Large intestine (tissue), 3 donors: ENCODE data around the gene ITGA2. TPM values are rescaled to one million over a fixed set of nuclear protein-coding genes. Genes with fewer than 3 reads are reported as not detected.

Experiments
- DNase-seq, 2 donors: peaks; one replicate each; pipeline versions ENCODE4 v3.0.0 to v3.0.0-alpha.2; 2013
- H3K27ac ChIP-seq: one replicate; pipeline ENCODE4 v1.5.1; 2013; ENCODE audit warnings: low read length
- H3K27me3 ChIP-seq: 2 replicates; pipeline ENCODE4 v1.6.1; 2013; ENCODE audit warnings: low read length; ENCODE audit not compliant: control insufficient read depth, insufficient read depth
- H3K36me3 ChIP-seq: 2 replicates; pipeline ENCODE4 v1.6.1; 2013; ENCODE audit warnings: low read length; ENCODE audit not compliant: control insufficient read depth, insufficient read depth
- H3K4me1 ChIP-seq: one replicate; pipeline ENCODE4 v1.6.1; 2013; ENCODE audit warnings: low read length; ENCODE audit not compliant: control insufficient read depth, insufficient read depth
- H3K4me3 ChIP-seq: one replicate; pipeline ENCODE4 v1.5.1; 2013; ENCODE audit warnings: low read length
- H3K9me3 ChIP-seq: one replicate; pipeline ENCODE4 v1.6.1; 2013; ENCODE audit warnings: mild to moderate bottlenecking, low read depth, low read length, moderate library complexity; ENCODE audit not compliant: control insufficient read depth
- WGBS: methylation state at CpG from one replicate; pipeline ENCODE4 v1.1.5; 2013; ENCODE audit warnings: low lambda C conversion rate; ENCODE audit not compliant: insufficient coverage; 5-methylcytosine and 5-hydroxymethylcytosine counted together
- polyA plus RNA-seq: library from polyadenylated mRNA; unstranded; fragments of 120-200 nt; gene quantifications from one replicate; pipeline ENCODE4 v1.2.1, GENCODE V29; 2013

The ITGA2 gene
- polyA plus RNA-seq, 1 donor: 13.7 TPM

- no peak overlapping the region for H3K4me3 ChIP-seq
- H3K27me3 ChIP-seq: no peaks in the 10 kb centered on the region
- no peak overlapping the region for H3K27ac ChIP-seq
- no peaks in the 10 kb centered on the region for H3K9me3 ChIP-seq
- no peaks in the 10 kb centered on the region for H3K4me1 ChIP-seq
- 100% methylated on average over 1 of the region's 2 CpGs for WGBS
- DNase-seq: no peak
- H3K36me3 ChIP-seq: peaks cover 33% of the 10 kb centered on the region
Measured at GRCh38 chr5:53071298-53071697, 82.1 kb downstream of the ITGA2 start.

- H3K36me3 ChIP-seq: peaks cover 33% of the 10 kb centered on the region
- H3K4me3 ChIP-seq: no peak overlapping the region
- 100% methylated on average over 1 of the region's 2 CpGs for WGBS
- no peaks in the 10 kb centered on the region for H3K9me3 ChIP-seq
- DNase-seq: no peak
- no peaks in the 10 kb centered on the region for H3K4me1 ChIP-seq
- no peak overlapping the region for H3K27ac ChIP-seq
- H3K27me3 ChIP-seq: no peaks in the 10 kb centered on the region
Measured at GRCh38 chr5:53071738-53072137, 82.6 kb downstream of the ITGA2 start.

GRCh38 chr5:53073348-53073747, 84.2 kb downstream of the ITGA2 start:
- Histone ChIP-seq H3K36me3 (peaks cover 34% of the 10 kb centered on the region), H3K4me3 (no peak overlapping the region), H3K27ac (no peak overlapping the region), H3K27me3 (no peaks in the 10 kb centered on the region), H3K9me3 (no peaks in the 10 kb centered on the region), H3K4me1 (no peaks in the 10 kb centered on the region)
- DNase-seq: no peak
- no CpG with 5 or more reads among the region's 2 CpGs for WGBS

- Histone ChIP-seq H3K4me3 (no peak overlapping the region), H3K4me1 (no peaks in the 10 kb centered on the region), H3K36me3 (peaks cover 39% of the 10 kb centered on the region), H3K27me3 (no peaks in the 10 kb centered on the region), H3K9me3 (no peaks in the 10 kb centered on the region), H3K27ac (no peak overlapping the region)
- no peak for DNase-seq
- 83% methylated on average over 2 of the region's 2 CpGs for WGBS
Measured at GRCh38 chr5:53076014-53076583, 86.9 kb downstream of the ITGA2 start.

GRCh38 chr5:53080271-53080670, 91.1 kb downstream of the ITGA2 start:
- Histone ChIP-seq H3K27ac (no peak overlapping the region), H3K4me1 (no peaks in the 10 kb centered on the region), H3K27me3 (no peaks in the 10 kb centered on the region), H3K36me3 (peaks cover 43% of the 10 kb centered on the region), H3K4me3 (no peak overlapping the region), H3K9me3 (no peaks in the 10 kb centered on the region)
- DNase-seq: no peak
- 100% methylated on average over 1 of the region's 4 CpGs for WGBS

- H3K27ac ChIP-seq: no peak overlapping the region
- no peak for DNase-seq
- H3K27me3 ChIP-seq: no peaks in the 10 kb centered on the region
- no peaks in the 10 kb centered on the region for H3K9me3 ChIP-seq
- H3K36me3 ChIP-seq: peaks cover 33% of the 10 kb centered on the region
- no peaks in the 10 kb centered on the region for H3K4me1 ChIP-seq
- H3K4me3 ChIP-seq: no peak overlapping the region
Measured at GRCh38 chr5:53083927-53084326, 94.8 kb downstream of the ITGA2 start.

- Histone ChIP-seq H3K4me1 (no peaks in the 10 kb centered on the region), H3K27ac (no peak overlapping the region), H3K27me3 (no peaks in the 10 kb centered on the region), H3K9me3 (no peaks in the 10 kb centered on the region), H3K4me3 (no peak overlapping the region), H3K36me3 (peaks cover 35% of the 10 kb centered on the region)
- WGBS: no CpG with 5 or more reads among the region's 4 CpGs
- DNase-seq: no peak
Measured at GRCh38 chr5:53084546-53085255, 95.5 kb downstream of the ITGA2 start.

- no CpG with 5 or more reads among the region's 1 CpG for whole genome bisulfite sequencing
- no peaks in the 10 kb centered on the region for H3K27me3 ChIP-seq
- no peak overlapping the region for H3K27ac ChIP-seq
- H3K36me3 ChIP-seq: peaks cover 30% of the 10 kb centered on the region
- H3K4me3 ChIP-seq: no peak overlapping the region
- H3K4me1 ChIP-seq: no peaks in the 10 kb centered on the region
- H3K9me3 ChIP-seq: no peaks in the 10 kb centered on the region
- DNase-seq: no peak
Measured at GRCh38 chr5:53087171-53087570, 98.0 kb downstream of the ITGA2 start.

GRCh38 chr5:53087621-53088121, 98.5 kb downstream of the ITGA2 start:
- Histone ChIP-seq H3K4me1 (no peaks in the 10 kb centered on the region), H3K27me3 (no peaks in the 10 kb centered on the region), H3K27ac (no peak overlapping the region), H3K36me3 (peaks cover 28% of the 10 kb centered on the region), H3K9me3 (no peaks in the 10 kb centered on the region), H3K4me3 (no peak overlapping the region)
- no peak for DNase-seq
- WGBS: no CpG with 5 or more reads among the region's 1 CpG

- 100% methylated on average over 2 of the region's 4 CpGs for WGBS
- DNase-seq: no peak
- Histone ChIP-seq H3K27me3 (peaks cover 2% of the 10 kb centered on the region), H3K4me3 (no peak overlapping the region), H3K27ac (no peak overlapping the region), H3K4me1 (no peaks in the 10 kb centered on the region), H3K36me3 (peaks cover 21% of the 10 kb centered on the region), H3K9me3 (no peaks in the 10 kb centered on the region)
Measured at GRCh38 chr5:53089481-53089991, 100.4 kb downstream of the ITGA2 start.
